Fibroblast of lung (primary cell): ENCODE measurements around the gene CCDC110.

Source experiments
- EZH2 ChIP-seq: IDR thresholded peaks from 2 replicates; pipeline ENCODE4 v1.5.1; 2012; ENCODE audit warnings: low read length, control low read depth, mild to moderate bottlenecking; ENCODE audit errors: missing control alignments
- TF ChIP-seq, protein P1 (sequence below), 2 donors: IDR thresholded peaks in 1 of 2; conservative IDR thresholded peaks in 1 of 2; 1 replicate in 1 of 2; 2 replicates in 1 of 2; pipeline ENCODE4 v1.5.1; 2011 to 2012; ENCODE audit warnings: low read length in 2 of 2, control low read depth in 1 of 2, inconsistent platforms in 1 of 2, low read depth in 1 of 2, mild to moderate bottlenecking in 1 of 2

DNA sequence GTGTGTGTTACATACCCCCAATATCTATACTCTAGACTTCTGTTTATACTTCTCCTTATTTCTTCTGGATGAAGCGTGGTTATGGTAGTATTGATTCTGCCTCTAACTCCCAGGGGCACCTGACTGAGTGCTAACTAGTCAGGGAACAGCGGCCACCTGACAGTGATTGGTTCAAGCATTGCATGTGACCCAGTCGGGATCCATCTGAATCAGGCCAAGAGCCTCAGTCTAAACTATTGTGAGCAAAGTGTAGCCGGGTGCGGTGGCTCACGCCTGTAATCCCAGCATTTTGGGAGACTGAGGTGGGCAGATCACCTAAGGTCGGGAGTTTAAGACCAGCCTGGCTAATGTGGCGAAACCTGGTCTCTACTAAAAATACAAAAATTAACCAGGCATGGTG lies 10.0 kb downstream of the CCDC110 start:
- TF ChIP-seq, protein P1, sequence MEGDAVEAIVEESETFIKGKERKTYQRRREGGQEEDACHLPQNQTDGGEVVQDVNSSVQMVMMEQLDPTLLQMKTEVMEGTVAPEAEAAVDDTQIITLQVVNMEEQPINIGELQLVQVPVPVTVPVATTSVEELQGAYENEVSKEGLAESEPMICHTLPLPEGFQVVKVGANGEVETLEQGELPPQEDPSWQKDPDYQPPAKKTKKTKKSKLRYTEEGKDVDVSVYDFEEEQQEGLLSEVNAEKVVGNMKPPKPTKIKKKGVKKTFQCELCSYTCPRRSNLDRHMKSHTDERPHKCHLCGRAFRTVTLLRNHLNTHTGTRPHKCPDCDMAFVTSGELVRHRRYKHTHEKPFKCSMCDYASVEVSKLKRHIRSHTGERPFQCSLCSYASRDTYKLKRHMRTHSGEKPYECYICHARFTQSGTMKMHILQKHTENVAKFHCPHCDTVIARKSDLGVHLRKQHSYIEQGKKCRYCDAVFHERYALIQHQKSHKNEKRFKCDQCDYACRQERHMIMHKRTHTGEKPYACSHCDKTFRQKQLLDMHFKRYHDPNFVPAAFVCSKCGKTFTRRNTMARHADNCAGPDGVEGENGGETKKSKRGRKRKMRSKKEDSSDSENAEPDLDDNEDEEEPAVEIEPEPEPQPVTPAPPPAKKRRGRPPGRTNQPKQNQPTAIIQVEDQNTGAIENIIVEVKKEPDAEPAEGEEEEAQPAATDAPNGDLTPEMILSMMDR (conservative IDR thresholded peaks at IDR 0.05 in 1 of 2, IDR thresholded peaks at IDR 0.05 in 1 of 2; ENCODE audit: low read depth in 1 of 2, low read length in 2 of 2), result no peak
- no peak for TF ChIP-seq EZH2
